HG02938 (cell line): Measurements from ENCODE around the gene DLGAP1.

Experiments used
- ATAC-seq: cut with Tn5 transposase; IDR thresholded peaks from one replicate; pipeline ENCODE4 v1.9.1; 2021; ENCODE audit warnings: mild to moderate bottlenecking, moderate library complexity; ENCODE audit not compliant: unreplicated experiment

Gene DLGAP1

GRCh38 chr18:3836483-3837335, 618.4 kb downstream of the DLGAP1 start:
- ATAC-seq = no peak

DNA sequence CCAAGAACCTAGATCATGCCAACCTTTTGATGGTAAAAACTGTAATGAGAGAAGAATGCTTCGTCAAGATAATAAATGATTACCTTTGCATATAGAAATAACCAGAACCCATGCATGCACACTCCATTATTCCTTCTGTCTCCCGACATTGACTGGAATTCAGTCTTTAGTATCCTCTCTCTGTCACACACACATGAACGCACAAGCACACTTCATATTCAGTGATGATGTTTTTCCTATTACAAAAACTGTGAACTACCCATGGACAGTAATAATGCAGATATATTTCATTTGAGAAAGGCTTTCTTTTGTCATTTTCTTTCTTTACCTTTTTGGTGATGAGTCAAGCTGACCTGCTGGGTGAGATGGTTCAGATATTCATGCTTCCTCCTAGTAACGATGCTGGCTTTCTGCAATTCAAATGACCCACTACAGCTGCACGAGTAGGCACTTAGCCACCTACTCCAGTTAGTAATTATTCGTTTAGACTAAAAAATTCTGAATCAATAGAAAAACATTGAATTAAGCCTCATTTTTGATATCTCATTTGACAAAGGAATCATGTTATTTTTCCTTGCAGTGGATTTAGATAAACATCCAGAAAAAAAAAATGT, 623.0 kb downstream of the DLGAP1 start:
- no peak for ATAC-seq

DNA sequence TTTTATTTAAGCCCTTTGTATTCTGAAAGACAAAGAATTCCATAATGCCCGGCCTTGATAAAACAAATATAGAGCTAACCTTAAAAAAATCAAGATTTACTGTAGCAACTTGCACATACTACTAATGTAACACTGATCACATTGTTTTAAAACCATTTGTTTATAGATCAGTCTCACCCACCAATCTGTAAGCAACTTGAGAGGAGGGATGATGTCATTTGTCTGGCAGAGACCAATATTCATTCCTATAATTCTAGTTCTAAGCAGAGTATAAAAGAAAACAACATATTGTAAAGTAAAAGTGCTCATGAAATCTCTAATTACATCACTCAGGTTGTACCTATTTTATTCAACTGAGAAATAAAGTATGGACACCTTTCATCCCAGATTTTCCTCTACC, 624.5 kb downstream of the DLGAP1 start:
- no peak for ATAC-seq

DNA sequence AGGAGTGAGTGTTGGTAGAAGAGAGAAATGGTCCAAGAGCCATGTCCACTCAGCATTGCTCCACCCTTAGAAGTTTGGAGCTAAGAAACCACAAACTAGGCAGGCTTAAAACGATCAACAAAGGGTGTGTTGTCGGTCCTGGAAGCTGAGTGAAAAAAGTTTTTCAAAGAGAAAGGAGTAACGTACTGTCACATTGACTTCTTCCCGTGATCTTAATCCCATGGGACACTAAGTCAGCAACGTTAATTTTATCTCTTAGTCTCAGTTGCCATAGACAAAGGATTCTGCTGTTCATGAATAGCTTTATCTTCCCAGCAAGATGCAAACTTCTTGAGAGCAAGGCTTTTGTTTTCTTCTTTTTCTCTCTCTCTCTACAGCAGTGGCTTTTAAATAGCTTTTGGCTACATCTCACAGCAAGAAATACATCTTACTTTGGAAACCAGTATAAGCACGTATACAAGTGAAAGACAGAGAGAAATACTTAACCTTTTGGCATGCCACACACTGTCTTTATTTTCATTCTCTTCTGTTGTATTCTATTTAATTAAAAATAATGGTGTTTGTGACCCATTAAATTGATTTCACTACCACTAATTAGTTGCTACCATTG, 627.8 kb downstream of the DLGAP1 start:
- no peak for ATAC-seq

DNA sequence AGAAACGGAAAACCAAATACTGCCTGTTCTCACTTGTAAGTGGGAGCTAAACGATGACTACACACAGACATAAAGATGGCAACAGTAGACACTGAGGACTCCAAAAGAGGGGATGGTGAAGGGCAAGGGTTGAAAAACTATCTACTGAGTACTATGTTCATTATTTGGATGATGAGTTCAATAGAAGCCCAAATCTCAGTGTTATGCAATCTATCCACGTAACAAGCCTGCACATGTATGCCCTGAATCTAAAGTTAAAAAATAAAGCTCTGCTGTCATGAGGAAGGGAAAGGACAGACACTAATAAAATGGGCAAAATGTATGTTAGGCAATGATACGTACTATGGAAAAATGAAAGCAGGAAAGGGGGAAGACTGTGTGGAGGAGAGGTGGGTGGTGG, 629.1 kb downstream of the DLGAP1 start:
- ATAC-seq = no peak

- no peak for ATAC-seq
Measured at GRCh38 chr18:3824101-3824500, 631.0 kb downstream of the DLGAP1 start.

DNA sequence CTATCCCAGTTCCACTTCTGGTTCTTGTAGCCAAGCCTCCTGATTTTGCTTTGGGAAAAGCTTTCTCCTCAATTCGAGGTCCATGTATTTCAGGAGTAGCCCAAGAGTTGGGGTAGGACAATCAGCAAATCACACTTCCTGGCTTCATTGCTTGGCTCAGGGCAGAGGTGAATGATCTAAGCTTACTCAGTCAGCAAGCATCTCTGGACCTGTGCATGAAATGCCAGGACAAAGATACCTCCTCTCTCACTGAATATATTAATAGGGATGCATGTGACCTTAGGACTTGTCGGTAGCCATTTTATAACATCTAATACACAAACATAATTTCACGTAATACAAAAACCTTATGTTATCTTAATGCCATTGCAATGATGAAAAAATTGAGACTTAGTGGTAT, 632.0 kb downstream of the DLGAP1 start:
- ATAC-seq = no peak

DNA sequence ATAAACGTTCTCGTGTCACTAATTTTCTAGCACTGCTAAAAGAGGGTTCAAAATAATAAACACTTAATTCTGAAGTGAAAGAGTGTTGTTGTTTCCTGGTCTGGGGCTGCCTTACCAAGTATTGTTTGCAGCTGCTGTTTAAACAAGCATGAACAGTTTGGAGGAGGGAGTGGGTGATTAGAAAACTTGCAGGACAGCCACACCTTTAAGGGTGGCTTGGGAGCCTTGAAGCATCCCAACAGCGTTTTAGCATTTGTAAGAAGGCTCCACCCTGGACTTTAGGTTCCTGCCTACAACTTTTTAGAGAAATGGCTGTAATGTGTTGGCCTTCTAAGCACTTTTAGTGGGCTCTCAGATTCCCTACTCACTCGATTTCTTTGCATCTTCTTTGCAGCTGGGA, 633.6 kb downstream of the DLGAP1 start:
- no peak for ATAC-seq

DNA sequence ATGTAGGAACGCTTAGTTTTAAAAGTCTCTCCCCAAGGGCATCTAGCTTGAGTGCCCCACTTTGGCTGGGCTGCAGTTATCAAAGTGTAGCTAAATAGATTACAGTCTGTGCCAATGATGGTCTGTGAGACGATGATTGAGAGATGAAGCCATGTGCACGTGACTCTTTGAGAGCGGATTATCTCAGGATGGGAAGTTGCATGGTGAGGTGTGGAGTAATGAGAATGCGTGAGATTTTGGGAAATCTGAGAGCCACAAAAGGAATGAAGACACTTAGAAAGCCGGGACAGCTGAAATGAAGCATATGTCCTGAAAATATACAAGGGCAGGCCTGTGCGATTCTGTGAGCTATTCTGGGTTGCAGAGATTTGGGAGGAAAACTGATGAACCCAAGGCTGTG, 635.1 kb downstream of the DLGAP1 start:
- ATAC-seq = no peak

GRCh38 chr18:3816610-3817363, 638.3 kb downstream of the DLGAP1 start:
- ATAC-seq = no peak

DNA sequence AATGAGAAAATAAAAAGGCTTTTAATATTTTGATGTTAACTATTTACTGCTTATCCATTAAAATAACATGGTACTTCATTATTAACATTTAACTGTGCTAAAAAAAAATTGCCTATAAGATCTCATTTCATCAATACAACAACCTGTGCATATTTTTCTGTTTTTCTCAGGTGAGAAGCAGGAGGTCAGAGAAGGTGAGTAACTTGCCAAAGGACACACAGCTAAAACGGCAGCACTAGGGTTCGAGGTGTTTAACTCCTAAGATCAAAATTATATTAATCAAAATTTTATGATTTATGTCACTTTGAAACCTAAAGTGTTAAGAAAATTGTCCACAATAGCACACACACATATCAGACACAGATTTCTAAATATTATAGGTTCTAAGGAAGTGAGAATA, 639.1 kb downstream of the DLGAP1 start:
- ATAC-seq = no peak

DNA sequence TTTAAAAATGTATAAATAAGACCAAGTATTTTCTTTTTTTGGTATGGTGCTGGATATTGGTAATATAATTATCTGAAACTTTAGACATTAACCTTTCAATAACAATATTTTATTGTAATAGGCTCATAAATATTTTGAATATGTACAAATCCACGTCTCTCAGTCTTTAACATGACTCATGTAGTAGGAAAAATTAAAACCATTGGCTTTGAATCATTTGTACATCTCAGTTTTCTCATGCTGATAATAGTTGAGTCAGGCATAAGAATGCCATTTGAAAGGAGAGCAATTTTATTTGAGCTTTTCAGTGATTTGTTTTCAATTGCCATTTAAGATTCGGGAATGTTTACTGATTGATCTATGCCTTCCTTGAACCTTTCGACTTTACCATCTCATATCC, 640.3 kb downstream of the DLGAP1 start:
- no peak for ATAC-seq

- ATAC-seq = no peak
Measured at GRCh38 chr18:3810296-3810695, 644.8 kb downstream of the DLGAP1 start.

DNA sequence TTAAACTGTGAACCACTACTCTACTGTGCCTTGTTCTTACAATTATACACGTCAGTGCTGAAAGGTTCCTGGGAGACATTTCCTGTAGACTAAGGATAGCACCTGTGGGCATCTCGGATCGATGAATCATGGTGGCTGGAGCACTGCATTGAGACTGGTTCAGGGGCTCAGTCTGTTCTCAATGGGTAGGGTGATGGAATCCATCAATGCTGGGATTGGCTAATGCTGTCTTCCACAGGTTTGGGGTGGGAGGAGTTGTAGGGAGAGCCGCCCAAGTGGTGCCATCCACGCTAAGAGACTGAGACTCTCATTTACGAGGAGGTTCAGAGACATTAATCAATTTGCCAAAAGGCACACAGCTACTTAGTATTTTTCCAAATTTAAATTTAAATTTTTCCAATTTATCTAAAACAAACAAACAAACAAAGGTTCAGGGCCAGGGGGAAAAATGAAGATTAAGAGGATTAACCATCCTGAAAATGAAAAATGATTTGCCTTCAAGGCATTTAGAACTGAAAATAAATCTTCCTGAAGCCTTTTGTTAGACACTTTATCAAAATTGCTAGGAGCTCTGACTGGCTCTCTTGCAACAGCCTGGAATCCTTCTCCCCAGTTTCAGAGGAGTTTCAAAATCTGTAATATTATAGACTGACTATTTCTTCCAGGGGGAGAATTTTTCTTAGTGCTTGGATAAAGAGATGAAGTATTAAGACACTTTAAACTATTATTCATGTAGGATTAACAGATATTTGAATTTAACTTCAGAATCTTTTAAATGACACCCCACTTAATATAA, 645.9 kb downstream of the DLGAP1 start:
- no peak for ATAC-seq

DNA sequence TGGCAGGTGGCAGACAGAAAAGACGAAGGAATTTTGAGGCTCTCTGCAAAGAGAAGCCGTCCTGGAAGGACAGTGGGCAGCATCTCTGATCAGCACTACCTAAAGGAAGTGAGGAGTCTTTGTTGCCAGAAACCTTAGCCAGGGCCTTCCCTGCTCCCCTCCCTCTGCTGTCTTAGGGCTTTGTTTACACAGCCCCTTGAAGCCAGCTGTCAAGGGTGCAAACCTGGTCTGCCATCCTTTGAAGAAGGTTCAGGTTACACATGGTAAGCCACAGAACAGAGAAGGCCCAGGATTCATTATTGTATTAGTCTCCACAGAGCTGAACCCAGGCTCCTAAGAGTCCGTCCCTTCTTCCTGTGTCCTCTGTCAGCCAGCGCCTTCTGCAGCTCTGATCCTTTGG, 648.5 kb downstream of the DLGAP1 start:
- no peak for ATAC-seq

DNA sequence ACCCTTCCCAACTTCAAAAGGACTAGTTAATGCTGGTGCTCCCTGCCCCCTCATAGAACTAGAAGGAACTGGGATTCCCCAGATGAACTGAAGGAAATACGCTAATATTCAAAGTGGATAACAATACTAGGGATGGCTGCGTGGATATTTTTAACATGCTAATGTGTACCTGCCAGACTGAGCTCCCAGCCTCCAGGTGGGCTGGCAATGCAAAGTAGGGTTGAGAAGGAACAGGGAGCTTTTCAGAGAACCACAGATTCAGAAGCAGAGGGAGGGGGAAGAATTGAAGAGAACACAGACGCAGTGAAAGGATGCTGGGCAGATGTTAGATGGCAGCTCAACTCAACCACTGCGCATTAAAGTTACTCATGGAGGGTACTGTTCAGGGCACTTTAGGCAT, 650.8 kb downstream of the DLGAP1 start:
- no peak for ATAC-seq

GRCh38 chr18:3803350-3803749, 651.8 kb downstream of the DLGAP1 start:
- ATAC-seq = no peak

GRCh38 chr18:3799515-3799914, 655.6 kb downstream of the DLGAP1 start:
- ATAC-seq = no peak

GRCh38 chr18:3798032-3798431, 657.1 kb downstream of the DLGAP1 start:
- no peak for ATAC-seq

DNA sequence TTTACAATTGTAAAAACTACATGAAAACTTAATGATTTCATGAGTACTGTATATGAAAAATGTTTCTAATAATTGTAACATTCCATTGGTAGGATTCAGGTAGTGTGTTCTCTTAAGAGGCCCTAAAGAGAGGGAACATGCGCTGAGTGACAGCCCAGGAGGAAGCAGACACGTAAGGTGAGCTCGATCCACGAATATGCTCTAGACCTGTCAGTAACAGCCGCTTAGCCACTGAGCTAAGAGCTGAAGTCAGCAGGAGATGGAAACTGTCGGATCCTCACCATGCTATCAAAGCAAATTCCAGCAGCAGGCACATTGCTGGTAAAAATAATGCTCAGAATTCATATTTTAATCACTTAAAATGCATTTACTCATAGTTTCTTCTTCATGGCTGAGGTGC, 658.7 kb downstream of the DLGAP1 start:
- ATAC-seq = no peak
